ENCODE measurements around the gene CGB2.
"Not testable (repeated sequence)": the region's sequence is repeated elsewhere in the genome, so short reads cannot be mapped to it uniquely, and the experiment has no call there.

The CGB2 gene

DNA sequence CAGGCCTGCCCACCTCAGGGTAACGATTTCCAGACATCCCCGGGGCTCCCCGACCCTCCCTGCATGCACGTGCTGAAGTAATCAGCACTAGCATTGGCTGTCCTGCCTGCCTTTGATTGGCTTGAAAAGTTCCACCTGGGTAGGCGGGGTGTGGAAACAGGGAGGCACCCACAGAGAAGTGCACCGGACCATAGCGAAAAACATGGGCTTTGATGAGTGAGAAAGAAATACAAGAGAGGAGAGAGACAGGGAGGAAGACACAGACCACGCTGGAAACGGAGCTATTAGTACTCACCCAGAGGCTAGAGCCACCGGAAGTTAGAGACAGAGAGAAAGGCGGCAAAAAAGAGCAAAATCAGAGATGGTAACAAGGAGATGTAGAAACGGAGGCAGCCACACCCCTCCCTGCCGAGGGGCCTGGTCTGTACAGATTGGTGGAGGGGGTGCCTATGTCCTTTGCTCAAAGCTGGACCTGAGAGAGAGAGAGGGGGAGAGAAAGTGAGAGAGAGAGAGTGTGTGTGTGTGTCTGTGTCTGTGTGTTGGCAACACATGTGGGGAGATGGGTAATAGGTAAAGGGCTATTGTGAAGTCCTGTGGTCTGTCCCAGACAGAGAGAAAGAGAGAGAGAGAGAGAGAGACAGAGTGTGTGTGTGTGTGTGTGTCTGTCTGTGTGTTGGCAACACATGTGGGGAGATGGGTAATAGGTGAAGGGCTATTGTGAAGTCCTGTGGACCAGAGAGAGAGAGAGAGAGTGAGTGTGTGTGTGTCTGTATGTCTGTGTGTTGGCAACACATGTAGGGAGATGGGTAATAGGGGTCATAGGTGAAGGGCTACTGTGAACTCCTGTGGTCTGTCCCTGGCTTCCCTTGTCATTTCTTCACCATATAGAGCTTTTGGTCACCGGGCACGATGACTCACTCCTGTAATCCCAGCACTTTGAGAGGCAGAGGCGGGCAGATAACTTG, 10.5 kb upstream of the CGB2 start:
- H3K36me3 ChIP-seq (ENCODE audit: control insufficient read depth, insufficient read depth, low read length, severe bottlenecking), result no peaks in the 10 kb centered on the region
- no peaks in the 10 kb centered on the region for H3K9me3 ChIP-seq (ENCODE audit: control insufficient read depth, low read length)
- peaks cover 13% of the 10 kb centered on the region for H3K27me3 ChIP-seq (replicated peaks; ENCODE audit: control insufficient read depth, insufficient read depth, low read length)
- peaks cover 10% of the 10 kb centered on the region for H3K4me1 ChIP-seq (ENCODE audit: control insufficient read depth, insufficient read depth, low read length)
- no peak overlapping the region for H3K4me3 ChIP-seq (ENCODE audit: low read length)
- DNase-seq (ENCODE audit: low read depth), result no peak
- no peak overlapping the region for H3K9ac ChIP-seq (ENCODE audit: low read length)

DNA sequence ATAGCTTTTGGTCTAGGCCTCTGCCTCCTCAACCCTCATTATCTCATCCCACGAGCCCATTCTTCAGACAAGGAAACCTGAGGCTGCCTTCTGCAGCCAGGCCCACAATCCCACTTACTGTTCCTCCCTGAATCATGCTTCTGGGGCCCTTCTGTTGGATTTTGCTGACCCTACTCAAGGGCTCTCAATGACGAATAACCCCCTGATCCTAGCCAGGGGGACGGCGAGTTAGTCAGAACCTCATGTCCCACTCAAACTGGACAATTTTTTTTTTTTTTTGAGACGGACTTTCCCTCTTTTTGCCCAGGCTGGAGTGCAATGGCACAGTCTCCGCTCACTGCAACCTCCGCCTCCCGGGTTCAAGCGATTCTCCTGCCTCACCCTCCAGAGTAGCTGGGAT, 9.6 kb upstream of the CGB2 start:
- Histone ChIP-seq H3K9ac (ENCODE audit: low read length) (no peak overlapping the region), H3K4me3 (ENCODE audit: low read length) (no peak overlapping the region), H3K27me3 (replicated peaks; ENCODE audit: control insufficient read depth, insufficient read depth, low read length) (peaks cover 13% of the 10 kb centered on the region), H3K4me1 (ENCODE audit: control insufficient read depth, insufficient read depth, low read length) (peaks cover 10% of the 10 kb centered on the region), H3K9me3 (ENCODE audit: control insufficient read depth, low read length) (no peaks in the 10 kb centered on the region), H3K36me3 (ENCODE audit: control insufficient read depth, insufficient read depth, low read length, severe bottlenecking) (no peaks in the 10 kb centered on the region)
- no peak for DNase-seq (ENCODE audit: low read depth)

DNA sequence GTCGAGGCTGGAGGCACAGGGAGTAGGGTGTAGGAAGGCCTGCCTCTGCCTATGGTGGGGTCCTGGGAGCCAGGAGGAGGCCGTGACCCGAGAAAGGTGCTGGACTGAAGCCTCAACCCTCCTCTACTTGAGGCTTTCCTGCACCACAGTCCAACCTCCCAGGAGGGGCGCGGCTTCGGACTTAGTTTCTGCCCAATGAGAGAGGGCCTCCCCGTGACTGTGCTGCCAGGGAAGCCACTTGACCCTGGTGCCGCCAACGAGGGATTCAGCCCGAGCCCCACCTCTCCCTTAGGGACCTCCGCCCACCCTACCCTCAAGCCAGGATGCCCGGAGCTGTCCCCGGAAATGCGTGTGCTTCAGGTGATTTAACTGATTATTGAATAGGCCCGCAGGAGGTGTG, 7.5 kb upstream of the CGB2 start, which contains the start of gene CGB3:
Gene CGB3, minus strand, starts transcription at position 101 of the 400 bp plus-strand sequence. CDS start 362 bp downstream, outside the sequence.
- not testable (repeated sequence) for H3K9me3 ChIP-seq (ENCODE audit: control insufficient read depth, low read length); H3K4me3 ChIP-seq (ENCODE audit: low read length); H3K9ac ChIP-seq (ENCODE audit: low read length); H3K27me3 ChIP-seq (replicated peaks; ENCODE audit: control insufficient read depth, insufficient read depth, low read length); H3K4me1 ChIP-seq (ENCODE audit: control insufficient read depth, insufficient read depth, low read length); DNase-seq (ENCODE audit: low read depth); H3K36me3 ChIP-seq (ENCODE audit: control insufficient read depth, insufficient read depth, low read length, severe bottlenecking)

DNA sequence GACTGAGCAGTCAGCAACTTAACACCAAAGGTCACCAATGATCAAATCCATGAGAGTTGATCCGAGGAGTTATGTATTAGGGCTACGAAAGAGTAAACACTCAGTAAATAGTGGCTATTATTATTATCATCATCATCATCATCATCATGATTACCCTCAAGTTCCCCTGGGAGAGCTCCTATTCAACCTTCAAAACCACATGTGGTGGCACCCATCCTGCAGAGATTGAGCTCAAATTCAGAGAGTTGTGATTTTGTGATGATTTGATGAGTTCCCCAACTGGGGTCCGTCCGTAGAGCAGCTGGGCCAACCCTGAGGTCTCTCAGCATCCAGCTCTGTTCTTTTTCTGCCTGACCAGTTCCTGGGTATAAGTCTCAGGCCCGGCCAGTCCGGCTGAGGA, 6.6 kb upstream of the CGB2 start:
- DNase-seq (ENCODE audit: low read depth); H3K4me3 ChIP-seq (ENCODE audit: low read length); H3K9me3 ChIP-seq (ENCODE audit: control insufficient read depth, low read length); H3K9ac ChIP-seq (ENCODE audit: low read length); H3K27me3 ChIP-seq (replicated peaks; ENCODE audit: control insufficient read depth, insufficient read depth, low read length); H3K4me1 ChIP-seq (ENCODE audit: control insufficient read depth, insufficient read depth, low read length); H3K36me3 ChIP-seq (ENCODE audit: control insufficient read depth, insufficient read depth, low read length, severe bottlenecking): not testable (repeated sequence)

DNA sequence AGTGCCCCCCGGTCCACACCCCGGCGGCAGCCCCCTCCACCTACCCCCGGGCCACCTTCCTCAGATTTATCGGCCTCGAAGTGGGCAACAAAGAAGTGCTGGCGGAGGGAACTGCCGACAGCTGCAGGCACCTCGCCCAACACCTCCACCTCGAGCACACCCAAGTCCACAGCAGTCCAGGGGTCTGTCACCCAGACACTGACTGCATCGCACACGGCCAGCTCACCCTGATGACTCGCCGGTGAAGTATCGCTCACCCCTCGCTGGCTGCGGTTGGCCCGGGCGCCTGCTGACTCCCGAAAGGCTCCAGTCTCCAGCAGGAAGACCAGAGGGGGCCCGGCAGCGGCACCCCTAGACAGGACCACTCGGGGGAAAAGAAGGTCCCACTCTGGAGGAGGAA, 6.1 kb upstream of the CGB2 start:
- H3K36me3 ChIP-seq (ENCODE audit: control insufficient read depth, insufficient read depth, low read length, severe bottlenecking); H3K9me3 ChIP-seq (ENCODE audit: control insufficient read depth, low read length); H3K4me3 ChIP-seq (ENCODE audit: low read length); H3K4me1 ChIP-seq (ENCODE audit: control insufficient read depth, insufficient read depth, low read length); H3K27me3 ChIP-seq (replicated peaks; ENCODE audit: control insufficient read depth, insufficient read depth, low read length); DNase-seq (ENCODE audit: low read depth); H3K9ac ChIP-seq (ENCODE audit: low read length): not testable (repeated sequence)

DNA sequence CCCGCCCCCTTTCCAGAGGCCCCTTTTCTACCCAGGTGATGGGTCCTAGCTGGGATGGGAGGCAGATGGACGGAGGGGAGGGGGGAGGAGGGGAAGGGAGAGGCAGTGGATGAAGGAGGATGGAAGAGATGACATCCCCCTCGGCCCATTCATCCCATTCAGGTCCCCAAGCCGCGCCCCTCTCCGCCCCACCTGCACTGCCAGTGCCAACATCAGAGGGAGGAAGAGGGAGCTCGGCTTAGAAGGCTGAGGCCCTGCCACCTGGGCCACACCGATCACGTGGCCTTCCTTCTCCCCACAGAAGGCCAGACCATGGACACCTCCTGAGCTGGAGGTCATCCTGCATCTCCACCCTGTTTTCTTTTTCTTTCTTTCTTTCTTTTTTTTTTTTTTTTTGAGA, 3.0 kb upstream of the CGB2 start:
- not testable (repeated sequence) for H3K4me1 ChIP-seq (ENCODE audit: control insufficient read depth, insufficient read depth, low read length); H3K4me3 ChIP-seq (ENCODE audit: low read length)

DNA sequence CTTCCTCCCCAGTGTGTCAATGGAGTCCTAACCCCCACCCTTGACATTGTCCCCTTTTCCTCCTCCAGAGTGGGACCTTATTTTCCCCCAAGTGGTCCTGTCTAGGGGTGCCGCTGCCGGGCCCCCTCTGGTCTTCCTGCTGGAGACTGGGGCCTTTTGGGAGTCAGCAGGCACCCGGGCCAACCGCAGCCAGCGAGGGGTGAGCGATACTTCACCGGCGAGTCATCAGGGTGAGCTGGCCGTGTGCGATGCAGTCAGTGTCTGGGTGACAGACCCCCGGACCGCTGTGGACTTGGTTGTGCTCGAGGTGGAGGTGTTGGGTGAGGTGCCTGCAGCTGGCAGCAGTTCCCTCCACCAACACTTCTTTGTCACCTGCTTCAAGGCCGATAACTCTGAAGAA, 1.9 kb upstream of the CGB2 start:
- not testable (repeated sequence) for H3K9me3 ChIP-seq (ENCODE audit: control insufficient read depth, low read length); H3K4me1 ChIP-seq (ENCODE audit: control insufficient read depth, insufficient read depth, low read length); H3K4me3 ChIP-seq (ENCODE audit: low read length); DNase-seq (ENCODE audit: low read depth); H3K36me3 ChIP-seq (ENCODE audit: control insufficient read depth, insufficient read depth, low read length, severe bottlenecking); H3K9ac ChIP-seq (ENCODE audit: low read length); H3K27me3 ChIP-seq (replicated peaks; ENCODE audit: control insufficient read depth, insufficient read depth, low read length)

More for the DNA sequence above, 3.0 kb upstream of the CGB2 start:
- H3K36me3 ChIP-seq (ENCODE audit: control insufficient read depth, insufficient read depth, low read length, severe bottlenecking); H3K27me3 ChIP-seq (replicated peaks; ENCODE audit: control insufficient read depth, insufficient read depth, low read length); H3K9ac ChIP-seq (ENCODE audit: low read length); H3K9me3 ChIP-seq (ENCODE audit: control insufficient read depth, low read length); DNase-seq (ENCODE audit: low read depth): not testable (repeated sequence)

DNA sequence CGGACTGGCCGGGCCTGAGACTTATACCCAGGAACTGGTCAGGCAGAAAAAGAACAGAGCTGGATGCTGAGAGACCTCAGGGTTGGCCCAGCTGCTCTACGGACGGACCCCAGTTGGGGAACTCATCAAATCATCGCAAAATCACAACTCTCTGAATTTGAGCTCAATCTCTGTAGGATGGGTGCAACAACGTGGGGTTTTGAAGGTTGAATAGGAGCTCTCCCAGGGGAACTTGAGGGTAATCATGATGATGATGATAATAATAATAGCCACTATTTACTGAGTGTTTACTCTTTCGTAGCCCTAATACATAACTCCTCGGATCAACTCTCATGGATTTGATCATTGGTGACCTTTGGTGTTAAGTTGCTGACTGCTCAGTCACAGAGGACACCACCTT, 1.4 kb upstream of the CGB2 start:
- H3K4me3 ChIP-seq (ENCODE audit: low read length); H3K4me1 ChIP-seq (ENCODE audit: control insufficient read depth, insufficient read depth, low read length); H3K27me3 ChIP-seq (replicated peaks; ENCODE audit: control insufficient read depth, insufficient read depth, low read length); DNase-seq (ENCODE audit: low read depth); H3K9me3 ChIP-seq (ENCODE audit: control insufficient read depth, low read length); H3K9ac ChIP-seq (ENCODE audit: low read length); H3K36me3 ChIP-seq (ENCODE audit: control insufficient read depth, insufficient read depth, low read length, severe bottlenecking): not testable (repeated sequence)

DNA sequence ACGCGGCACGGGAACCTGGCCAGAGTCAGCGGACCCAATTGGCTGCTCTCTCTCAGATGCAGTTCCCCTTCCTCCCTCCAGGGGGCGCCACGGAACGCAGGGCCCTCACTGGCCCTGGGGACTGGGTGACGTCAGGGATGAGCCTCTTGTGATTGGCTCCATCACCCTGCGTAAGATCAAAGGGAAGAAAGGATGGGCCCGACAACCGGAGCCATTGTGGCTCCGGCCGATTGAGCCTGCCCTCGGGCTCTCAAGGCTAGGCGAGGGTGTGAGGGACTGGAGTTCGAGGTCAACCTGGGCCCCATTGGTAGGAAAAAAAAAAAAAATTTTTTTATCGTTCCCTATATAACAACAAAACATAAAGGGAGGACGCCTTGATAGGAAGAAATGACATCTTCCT, 5.1 kb downstream of the CGB2 start, which contains the start of gene CGB1:
Gene CGB1, minus strand, starts transcription at position 81 of the 400 bp plus-strand sequence. CDS start 184 bp downstream, outside the sequence.
- not testable (repeated sequence) for H3K4me1 ChIP-seq (ENCODE audit: control insufficient read depth, insufficient read depth, low read length); H3K4me3 ChIP-seq (ENCODE audit: low read length); H3K9ac ChIP-seq (ENCODE audit: low read length); H3K27me3 ChIP-seq (replicated peaks; ENCODE audit: control insufficient read depth, insufficient read depth, low read length); DNase-seq (ENCODE audit: low read depth); H3K36me3 ChIP-seq (ENCODE audit: control insufficient read depth, insufficient read depth, low read length, severe bottlenecking); H3K9me3 ChIP-seq (ENCODE audit: control insufficient read depth, low read length)

DNA sequence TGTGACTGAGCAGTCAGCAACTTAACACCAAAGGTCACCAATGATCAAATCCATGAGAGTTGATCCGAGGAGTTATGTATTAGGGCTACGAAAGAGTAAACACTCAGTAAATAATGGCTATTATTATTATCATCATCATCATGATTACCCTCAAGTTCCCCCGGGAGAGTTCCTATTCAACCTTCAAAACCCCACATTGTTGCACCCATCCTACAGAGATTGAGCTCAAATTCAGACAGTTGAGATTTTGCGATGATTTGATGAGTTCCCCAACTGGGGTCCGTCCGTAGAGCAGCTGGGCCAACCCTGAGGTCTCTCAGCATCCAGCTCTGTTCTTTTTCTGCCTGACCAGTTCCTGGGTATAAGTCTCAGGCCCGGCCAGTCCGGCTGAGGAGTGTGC, 6.4 kb downstream of the CGB2 start:
- H3K27me3 ChIP-seq (replicated peaks; ENCODE audit: control insufficient read depth, insufficient read depth, low read length); H3K9ac ChIP-seq (ENCODE audit: low read length); DNase-seq (ENCODE audit: low read depth); H3K4me3 ChIP-seq (ENCODE audit: low read length); H3K36me3 ChIP-seq (ENCODE audit: control insufficient read depth, insufficient read depth, low read length, severe bottlenecking); H3K9me3 ChIP-seq (ENCODE audit: control insufficient read depth, low read length); H3K4me1 ChIP-seq (ENCODE audit: control insufficient read depth, insufficient read depth, low read length): not testable (repeated sequence)

DNA sequence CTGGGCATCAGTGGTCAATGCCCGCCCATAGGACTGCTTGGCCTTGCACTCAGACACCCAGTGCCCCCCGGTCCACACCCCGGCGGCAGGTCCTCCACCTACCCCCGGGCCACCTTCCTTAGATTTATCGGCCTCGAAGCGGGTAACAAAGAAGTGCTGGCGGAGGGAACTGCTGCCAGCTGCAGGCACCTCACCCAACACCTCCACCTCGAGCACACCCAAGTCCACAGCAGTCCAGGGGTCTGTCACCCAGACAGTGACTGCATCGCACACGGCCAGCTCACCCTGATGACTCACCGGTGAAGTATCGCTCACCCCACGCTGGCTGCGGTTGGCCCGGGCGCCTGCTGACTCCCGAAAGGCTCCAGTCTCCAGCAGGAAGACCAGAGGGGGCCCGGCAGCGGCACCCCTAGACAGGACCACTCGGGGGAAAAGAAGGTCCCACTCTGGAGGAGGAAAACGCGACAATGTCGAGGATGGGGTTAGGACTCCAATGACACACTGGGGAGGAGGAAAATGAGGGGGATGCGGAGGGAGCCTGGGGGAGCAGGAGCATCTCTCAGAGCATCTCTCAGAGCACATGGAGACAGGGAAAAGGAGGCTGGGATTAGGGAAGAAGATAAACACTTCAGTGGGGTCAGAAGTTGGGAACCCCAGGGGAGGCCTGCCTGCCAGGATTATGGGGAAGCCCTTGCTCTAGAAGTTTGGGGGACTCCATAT, 7.0 kb downstream of the CGB2 start:
- not testable (repeated sequence) for H3K4me1 ChIP-seq (ENCODE audit: control insufficient read depth, insufficient read depth, low read length); H3K4me3 ChIP-seq (ENCODE audit: low read length); H3K9me3 ChIP-seq (ENCODE audit: control insufficient read depth, low read length); H3K9ac ChIP-seq (ENCODE audit: low read length); H3K27me3 ChIP-seq (replicated peaks; ENCODE audit: control insufficient read depth, insufficient read depth, low read length); DNase-seq (ENCODE audit: low read depth); H3K36me3 ChIP-seq (ENCODE audit: control insufficient read depth, insufficient read depth, low read length, severe bottlenecking)

All from adipocyte (in vitro differentiated cells).